T-helper 2 cell treated with Interferon-gamma antibody and Interleukin-4, amounts not matched to agents 5 μg/mL and 100 μg/mL, for 36 hours (primary cell): ENCODE measurements around the gene ENDOU.

Source experiments
- DNase-seq: peaks from one replicate; pipeline ENCODE4 v3.0.0; 2021; ENCODE audit warnings: low spot score
- H3K27ac Mint-ChIP-seq: one replicate; pipeline ENCODE4 v1.8.0; 2021; ENCODE audit warnings: mild to moderate bottlenecking, mixed read lengths
- H3K27me3 Mint-ChIP-seq: one replicate; pipeline ENCODE4 v1.8.0; 2021; ENCODE audit warnings: low read depth, mixed read lengths
- H3K36me3 Mint-ChIP-seq: one replicate; pipeline ENCODE4 v1.8.0; 2021; ENCODE audit warnings: low read depth, mixed read lengths
- H3K4me1 Mint-ChIP-seq: one replicate; pipeline ENCODE4 v1.8.0; 2021; ENCODE audit warnings: low read depth, mixed read lengths
- H3K4me3 Mint-ChIP-seq: one replicate; pipeline ENCODE4 v1.8.0; 2022; ENCODE audit warnings: mild to moderate bottlenecking, moderate library complexity, mixed read lengths
- H3K9me3 Mint-ChIP-seq: one replicate; pipeline ENCODE4 v1.8.0; 2021; ENCODE audit warnings: mixed read lengths

ENDOU gene

DNA sequence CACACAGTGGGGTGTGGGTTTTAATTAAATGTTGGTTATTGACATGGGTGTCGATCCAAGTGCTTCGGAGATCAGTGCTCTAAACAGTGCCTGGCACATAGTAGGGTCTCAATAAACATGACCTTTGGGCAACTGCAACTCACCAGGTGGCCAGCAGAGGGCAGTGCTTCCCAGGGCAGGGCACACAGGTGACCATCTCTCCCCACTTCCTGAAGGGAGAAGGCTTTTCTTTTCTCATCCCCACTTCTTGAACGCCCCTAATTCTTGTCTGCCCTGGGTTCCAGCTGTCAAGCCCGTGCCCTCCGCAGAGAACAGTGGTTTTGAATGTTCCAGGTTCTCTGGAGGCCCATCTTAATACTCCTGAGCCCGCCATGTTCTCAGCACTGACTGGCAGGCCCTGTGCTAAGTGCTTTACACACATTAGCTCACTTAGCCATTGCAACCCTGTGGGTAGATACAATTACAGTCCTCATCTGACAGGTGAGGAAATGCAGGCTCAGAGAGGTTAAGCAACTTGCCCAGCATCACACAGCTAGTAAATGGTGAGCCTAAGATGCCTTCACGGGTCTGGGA lies 17.0 kb upstream of the ENDOU start:
- H3K4me3 Mint-ChIP-seq, result no peak overlapping the region
- peaks cover 6% of the 10 kb centered on the region for H3K27me3 Mint-ChIP-seq
- DNase-seq, result peak; percentile 57
- H3K4me1 Mint-ChIP-seq, result peaks cover 5% of the 10 kb centered on the region
- H3K27ac Mint-ChIP-seq, result no peak overlapping the region
- no peaks in the 10 kb centered on the region for H3K9me3 Mint-ChIP-seq
- H3K36me3 Mint-ChIP-seq, result no peaks in the 10 kb centered on the region

DNA sequence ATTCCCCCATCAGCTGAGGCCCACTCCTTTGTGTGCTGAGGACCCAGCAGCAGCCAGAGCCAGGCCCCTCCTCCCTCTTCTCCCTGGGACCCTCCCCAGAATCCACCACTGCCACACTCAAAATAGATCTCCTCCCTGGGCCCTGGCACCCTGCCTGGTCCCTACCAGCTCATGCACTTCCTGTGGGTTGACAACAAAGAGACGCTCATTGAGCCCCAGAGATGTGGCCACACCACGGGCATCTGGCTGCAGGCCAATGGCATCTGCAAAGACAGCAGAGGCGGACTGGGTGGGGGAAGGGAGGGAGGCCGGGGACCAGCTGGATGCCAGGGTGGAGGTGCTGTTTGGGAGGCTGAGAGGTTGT lies 16.0 kb upstream of the ENDOU start:
- DNase-seq, result no peak
- H3K27ac Mint-ChIP-seq, result no peak overlapping the region

GRCh38 chr12:47740606-47741339 lies 15.5 kb upstream of the ENDOU start:
- no peaks in the 10 kb centered on the region for H3K36me3 Mint-ChIP-seq
- H3K4me1 Mint-ChIP-seq, result peaks cover 5% of the 10 kb centered on the region
- DNase-seq, result no peak
- no peaks in the 10 kb centered on the region for H3K9me3 Mint-ChIP-seq
- H3K4me3 Mint-ChIP-seq, result no peak overlapping the region
- H3K27me3 Mint-ChIP-seq, result peaks cover 6% of the 10 kb centered on the region
- no peak overlapping the region for H3K27ac Mint-ChIP-seq

More for the DNA sequence above, 16.0 kb upstream of the ENDOU start:
- H3K4me1 Mint-ChIP-seq, result peaks cover 5% of the 10 kb centered on the region
- H3K36me3 Mint-ChIP-seq, result no peaks in the 10 kb centered on the region
- no peaks in the 10 kb centered on the region for H3K9me3 Mint-ChIP-seq
- no peak overlapping the region for H3K4me3 Mint-ChIP-seq
- H3K27me3 Mint-ChIP-seq, result peaks cover 6% of the 10 kb centered on the region

DNA sequence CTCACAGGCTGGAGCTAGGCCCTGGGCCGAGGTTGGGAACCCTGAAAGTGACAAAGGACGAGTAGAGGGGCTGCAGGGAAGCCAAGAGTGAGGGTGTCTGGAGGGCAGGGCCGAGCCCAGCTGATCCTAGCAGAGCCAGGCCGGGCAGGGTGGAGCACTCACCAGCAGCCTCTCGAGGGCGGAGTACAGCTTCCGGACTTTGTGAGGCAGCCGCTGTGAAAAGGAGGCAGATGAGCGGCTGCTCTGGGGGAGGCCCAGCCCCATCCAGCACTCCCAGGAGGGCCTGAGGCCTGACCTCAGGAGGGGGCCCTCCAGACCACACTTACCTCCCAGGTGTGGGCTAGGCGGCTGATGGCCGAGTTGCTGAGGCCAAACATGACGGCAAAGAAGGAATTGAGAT lies 14.7 kb upstream of the ENDOU start:
- no peaks in the 10 kb centered on the region for H3K36me3 Mint-ChIP-seq
- H3K9me3 Mint-ChIP-seq, result no peaks in the 10 kb centered on the region
- peaks cover 5% of the 10 kb centered on the region for H3K4me1 Mint-ChIP-seq
- peaks cover 6% of the 10 kb centered on the region for H3K27me3 Mint-ChIP-seq
- no peak overlapping the region for H3K4me3 Mint-ChIP-seq
- no peak overlapping the region for H3K27ac Mint-ChIP-seq
- no peak for DNase-seq

DNA sequence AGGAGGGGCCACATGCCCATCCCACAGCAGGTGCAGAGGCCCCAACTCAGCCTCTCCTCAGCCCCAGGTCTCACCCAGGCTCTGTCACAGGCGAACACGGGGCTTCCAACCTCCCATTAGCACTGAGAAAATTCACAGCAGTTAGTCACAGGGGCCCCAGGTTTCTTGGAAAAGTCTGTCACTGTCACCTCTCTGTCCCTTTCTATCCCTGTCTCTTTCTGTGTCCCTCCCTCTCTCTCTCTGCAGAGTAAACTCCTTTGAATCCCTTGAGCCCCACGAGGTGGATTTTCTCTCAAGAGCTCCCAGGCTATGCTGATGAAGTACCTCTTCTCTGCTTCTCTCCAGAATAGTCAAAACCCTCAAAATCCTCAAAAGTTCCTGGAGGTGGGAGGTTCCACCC lies 14.0 kb upstream of the ENDOU start:
- H3K27ac Mint-ChIP-seq, result no peak overlapping the region

GRCh38 chr12:47737936-47738594 lies 12.8 kb upstream of the ENDOU start:
- H3K36me3 Mint-ChIP-seq, result no peaks in the 10 kb centered on the region
- H3K4me3 Mint-ChIP-seq, result no peak overlapping the region
- no peak for DNase-seq
- no peaks in the 10 kb centered on the region for H3K9me3 Mint-ChIP-seq
- peaks cover 5% of the 10 kb centered on the region for H3K4me1 Mint-ChIP-seq
- H3K27me3 Mint-ChIP-seq, result peaks cover 1% of the 10 kb centered on the region
- H3K27ac Mint-ChIP-seq, result no peak overlapping the region

More for the DNA sequence above, 14.0 kb upstream of the ENDOU start:
- no peak for DNase-seq
- H3K4me1 Mint-ChIP-seq, result peaks cover 5% of the 10 kb centered on the region
- no peaks in the 10 kb centered on the region for H3K9me3 Mint-ChIP-seq
- no peaks in the 10 kb centered on the region for H3K36me3 Mint-ChIP-seq
- H3K4me3 Mint-ChIP-seq, result no peak overlapping the region
- H3K27me3 Mint-ChIP-seq, result peaks cover 3% of the 10 kb centered on the region

GRCh38 chr12:47736877-47737676 lies 11.8 kb upstream of the ENDOU start:
- DNase-seq, result no peak
- Mint-ChIP-seq H3K27ac (no peak overlapping the region), H3K9me3 (no peaks in the 10 kb centered on the region), H3K36me3 (no peaks in the 10 kb centered on the region), H3K4me1 (peaks cover 5% of the 10 kb centered on the region), H3K27me3 (no peaks in the 10 kb centered on the region), H3K4me3 (no peak overlapping the region)

- DNase-seq, result no peak
- Mint-ChIP-seq H3K36me3 (no peaks in the 10 kb centered on the region), H3K4me3 (no peak overlapping the region), H3K27ac (no peak overlapping the region), H3K4me1 (peaks cover 1% of the 10 kb centered on the region), H3K9me3 (no peaks in the 10 kb centered on the region), H3K27me3 (no peaks in the 10 kb centered on the region)
These were observed 10.9 kb upstream of the ENDOU start for GRCh38 chr12:47736216-47736615.

- Mint-ChIP-seq H3K27ac (no peak overlapping the region), H3K9me3 (no peaks in the 10 kb centered on the region), H3K4me3 (no peak overlapping the region), H3K27me3 (no peaks in the 10 kb centered on the region), H3K36me3 (no peaks in the 10 kb centered on the region), H3K4me1 (no peaks in the 10 kb centered on the region)
- DNase-seq, result no peak
These were observed 10.4 kb upstream of the ENDOU start for GRCh38 chr12:47735649-47736048.

- Mint-ChIP-seq H3K4me1 (no peaks in the 10 kb centered on the region), H3K36me3 (no peaks in the 10 kb centered on the region), H3K27me3 (no peaks in the 10 kb centered on the region), H3K9me3 (no peaks in the 10 kb centered on the region), H3K4me3 (no peak overlapping the region), H3K27ac (no peak overlapping the region)
- no peak for DNase-seq
These were observed 9.6 kb upstream of the ENDOU start for GRCh38 chr12:47734725-47735480.

DNA sequence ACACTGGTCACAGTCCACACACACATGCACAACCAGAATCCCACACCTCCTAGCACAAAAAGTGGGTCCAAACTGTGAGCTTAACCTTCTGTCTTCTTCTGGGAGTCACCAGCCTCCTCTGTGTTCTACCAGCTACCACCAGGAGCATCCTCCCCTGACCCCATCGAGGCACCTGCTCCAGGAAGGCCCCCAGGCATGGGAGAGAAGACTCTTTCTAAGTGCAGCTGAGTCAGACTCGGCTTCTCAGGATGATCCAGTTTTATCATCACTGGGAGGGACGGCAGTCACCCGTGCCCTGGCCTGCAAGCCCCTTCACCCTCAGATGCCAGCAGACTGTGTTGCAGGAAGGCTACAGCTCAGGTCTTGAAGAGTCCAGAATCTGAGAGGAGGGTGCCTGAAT lies 7.9 kb upstream of the ENDOU start:
- DNase-seq, result no peak
- no peaks in the 10 kb centered on the region for H3K36me3 Mint-ChIP-seq
- H3K27ac Mint-ChIP-seq, result no peak overlapping the region
- H3K9me3 Mint-ChIP-seq, result no peaks in the 10 kb centered on the region
- no peaks in the 10 kb centered on the region for H3K27me3 Mint-ChIP-seq
- no peaks in the 10 kb centered on the region for H3K4me1 Mint-ChIP-seq
- H3K4me3 Mint-ChIP-seq, result no peak overlapping the region

- Mint-ChIP-seq H3K27ac (no peak overlapping the region), H3K36me3 (no peaks in the 10 kb centered on the region), H3K9me3 (no peaks in the 10 kb centered on the region), H3K4me1 (no peaks in the 10 kb centered on the region), H3K4me3 (no peak overlapping the region), H3K27me3 (no peaks in the 10 kb centered on the region)
- no peak for DNase-seq
These were observed 7.2 kb upstream of the ENDOU start for GRCh38 chr12:47732504-47732903.

- Mint-ChIP-seq H3K4me1 (no peaks in the 10 kb centered on the region), H3K4me3 (no peak overlapping the region), H3K9me3 (no peaks in the 10 kb centered on the region), H3K27me3 (no peaks in the 10 kb centered on the region), H3K27ac (no peak overlapping the region), H3K36me3 (no peaks in the 10 kb centered on the region)
- no peak for DNase-seq
These were observed 6.4 kb upstream of the ENDOU start for GRCh38 chr12:47731723-47732122.
